HG03521 (cell line): ENCODE results near the gene PTGER2.

Experiments used
- ATAC-seq: cut with Tn5 transposase; IDR thresholded peaks from one replicate; pipeline ENCODE4 v1.9.1; 2021; ENCODE audit warnings: mild to moderate bottlenecking, moderate library complexity; ENCODE audit not compliant: unreplicated experiment

The PTGER2 gene

GRCh38 chr14:52336241-52336640 lies 22.1 kb downstream of the PTGER2 start:
- ATAC-seq: no peak

DNA sequence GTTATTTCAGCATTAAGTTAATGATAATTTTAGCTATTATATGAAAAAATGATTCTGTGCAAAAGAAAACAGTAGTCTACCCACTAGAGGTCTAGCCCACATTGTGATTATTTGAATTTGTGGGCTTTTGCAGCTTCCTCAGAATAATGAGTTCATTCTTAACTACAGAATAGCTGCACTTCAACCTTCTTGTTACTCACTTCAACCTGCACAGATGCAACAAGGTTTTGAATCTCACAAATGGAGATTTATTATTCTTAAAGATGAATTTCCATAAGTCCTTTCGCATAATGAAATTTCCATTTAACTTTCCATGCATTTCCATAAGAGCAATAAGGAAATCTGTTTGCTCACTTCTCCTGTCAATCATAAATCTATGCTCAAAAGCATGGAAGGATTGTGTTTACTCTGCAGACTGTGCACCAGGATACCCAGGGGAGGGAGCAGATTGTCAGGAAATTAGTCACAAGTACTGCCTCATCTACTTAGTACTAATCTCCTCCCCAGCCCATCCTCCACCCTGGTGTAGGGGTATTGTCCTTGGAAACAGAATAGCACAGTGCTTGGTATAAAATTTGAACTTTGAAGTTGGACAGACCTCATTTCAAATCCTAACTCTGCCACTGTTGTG lies 24.1 kb downstream of the PTGER2 start:
- ATAC-seq: no peak

GRCh38 chr14:52339262-52339661 lies 25.1 kb downstream of the PTGER2 start:
- no peak for ATAC-seq

- no peak for ATAC-seq
These were observed 28.9 kb downstream of the PTGER2 start for GRCh38 chr14:52342849-52343596.

GRCh38 chr14:52346778-52347177 lies 32.7 kb downstream of the PTGER2 start:
- no peak for ATAC-seq

GRCh38 chr14:52348279-52348678 lies 34.2 kb downstream of the PTGER2 start:
- ATAC-seq: no peak

DNA sequence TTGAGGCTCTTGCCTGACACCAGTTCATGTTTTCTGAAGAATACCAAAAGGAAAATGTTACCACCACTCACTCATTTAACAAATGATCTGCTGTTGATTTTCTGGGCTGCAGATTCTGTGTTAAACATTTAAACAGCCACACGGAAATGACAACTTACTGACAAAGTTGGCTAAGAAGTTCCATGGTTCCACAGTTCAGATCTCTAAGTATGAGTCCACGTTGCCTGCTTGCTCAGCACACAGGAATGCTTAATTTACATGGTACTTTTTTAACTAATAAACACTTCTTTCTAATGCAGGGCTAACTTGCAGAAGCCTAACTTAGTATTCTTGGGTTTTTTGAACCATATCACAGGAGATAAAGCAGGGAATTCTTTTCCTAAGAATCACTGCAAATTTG lies 34.7 kb downstream of the PTGER2 start:
- ATAC-seq: no peak

- ATAC-seq: no peak
These were observed 35.6 kb downstream of the PTGER2 start for GRCh38 chr14:52349731-52350130.

DNA sequence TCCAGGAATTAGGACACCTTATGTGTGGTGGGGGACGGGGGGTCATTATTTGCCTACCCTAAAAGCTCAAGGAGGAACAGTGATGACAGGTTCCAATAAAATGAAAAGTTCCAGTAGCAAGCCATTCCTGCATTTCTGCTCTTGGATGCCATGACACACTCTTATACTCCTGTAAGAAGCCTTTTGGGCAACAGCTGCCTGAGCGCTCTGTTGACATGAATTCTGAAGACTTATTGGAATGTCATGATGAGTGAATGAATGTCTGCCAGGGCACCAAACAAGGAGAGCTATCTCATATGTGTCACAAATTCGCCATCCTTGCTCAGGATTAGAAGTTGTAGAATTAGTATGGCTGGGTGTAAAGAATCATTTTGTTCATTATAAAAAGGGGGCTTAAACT lies 36.3 kb downstream of the PTGER2 start:
- no peak for ATAC-seq

DNA sequence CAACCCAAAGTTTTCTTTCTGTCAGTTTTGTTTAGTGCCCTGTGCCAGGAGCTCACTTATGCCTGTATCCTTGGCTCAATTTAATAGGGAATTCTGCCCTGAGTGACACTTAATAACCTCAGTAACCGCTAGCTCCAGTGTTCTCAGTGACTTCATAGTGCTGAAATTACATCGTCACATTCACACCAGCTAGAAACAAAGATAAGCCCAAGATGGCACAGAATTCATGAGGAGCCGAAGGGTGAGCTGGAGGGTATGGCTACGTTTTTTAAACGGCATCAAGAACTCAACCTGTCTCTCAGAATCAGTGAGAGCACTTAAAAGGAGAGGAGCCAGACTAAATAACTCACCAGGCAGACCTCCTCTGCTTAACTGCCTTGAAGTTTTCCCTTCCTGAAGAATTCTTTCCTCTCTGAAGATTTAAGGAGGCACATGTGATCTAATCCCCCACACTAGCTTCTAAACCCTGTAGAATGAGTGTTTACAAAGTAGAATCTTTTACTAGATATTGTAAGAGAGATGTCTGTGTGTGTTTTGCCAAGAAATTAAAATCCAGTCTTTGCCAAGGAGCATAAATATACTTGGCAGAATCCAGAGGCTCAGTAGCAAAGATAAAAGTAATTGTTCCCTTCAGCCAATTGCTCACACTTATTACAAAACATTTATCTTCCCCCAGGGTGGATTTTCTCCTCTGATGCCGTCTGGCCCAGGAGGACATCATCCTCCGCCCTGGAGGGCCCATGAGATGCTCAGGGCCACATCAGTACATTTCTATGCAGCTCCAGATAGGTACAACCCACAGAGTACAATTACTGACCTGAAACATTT lies 37.3 kb downstream of the PTGER2 start:
- ATAC-seq: peak; percentile 20

DNA sequence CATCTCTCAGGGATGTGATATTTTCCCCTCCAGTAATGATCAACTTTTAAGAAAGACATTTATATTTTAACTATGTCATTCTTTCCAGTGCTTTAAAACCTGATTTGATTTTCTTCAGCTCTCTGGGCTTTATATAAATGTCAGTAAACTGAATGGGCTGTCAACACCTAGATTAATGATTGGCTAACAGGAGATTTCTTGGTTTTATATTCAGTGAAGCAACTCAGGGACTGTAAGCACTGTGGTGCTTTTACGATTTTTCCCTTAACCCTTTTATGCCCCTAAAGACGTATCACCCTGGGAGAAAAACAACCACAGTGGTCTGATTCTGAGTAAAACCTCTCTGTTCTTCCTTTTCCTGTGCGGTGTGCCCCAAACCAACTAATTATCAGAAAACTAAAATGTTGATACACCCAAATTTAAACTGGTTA lies 38.0 kb downstream of the PTGER2 start:
- peak; percentile 64 for ATAC-seq

- ATAC-seq: no peak
These were observed 38.5 kb downstream of the PTGER2 start for GRCh38 chr14:52352569-52352968.

DNA sequence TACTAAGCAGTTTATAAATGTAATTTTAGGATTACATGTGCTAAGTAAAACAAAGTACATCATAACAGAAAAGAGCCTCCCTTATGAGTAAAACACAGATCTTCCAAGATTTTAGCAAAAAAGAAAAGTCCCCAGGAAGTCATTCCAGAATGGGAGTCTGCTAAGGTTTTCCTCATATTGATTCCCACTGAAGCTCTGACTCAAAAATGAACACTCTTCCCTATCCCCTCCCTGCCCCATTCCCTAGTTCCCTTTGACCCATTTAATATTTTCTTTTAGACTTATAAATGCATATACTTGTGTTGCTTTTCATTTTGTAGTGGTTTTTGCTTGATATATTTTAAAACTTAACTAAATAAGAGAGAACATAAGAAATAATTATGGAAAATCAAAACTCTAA lies 40.1 kb downstream of the PTGER2 start:
- no peak for ATAC-seq

- no peak for ATAC-seq
These were observed 40.9 kb downstream of the PTGER2 start for GRCh38 chr14:52355016-52355431.

DNA sequence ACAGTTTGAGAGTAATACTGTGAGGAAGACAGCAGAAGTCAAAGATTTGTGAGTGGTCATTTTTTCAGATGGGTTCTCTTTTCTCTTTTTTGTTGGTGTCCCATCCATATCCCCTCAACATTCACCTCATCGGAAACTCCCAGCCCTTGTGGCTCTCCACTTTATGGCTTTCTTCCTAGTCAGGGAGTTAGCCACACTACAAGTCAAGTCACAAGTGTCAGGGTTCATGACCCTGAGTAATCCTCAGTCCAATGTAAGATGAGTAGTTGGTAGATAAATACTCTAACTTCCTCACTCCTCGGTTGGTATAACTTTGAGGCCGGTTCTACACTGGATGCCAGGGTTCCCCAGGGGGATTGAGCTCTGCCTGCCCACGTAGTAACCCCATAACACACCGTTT lies 41.4 kb downstream of the PTGER2 start:
- no peak for ATAC-seq

DNA sequence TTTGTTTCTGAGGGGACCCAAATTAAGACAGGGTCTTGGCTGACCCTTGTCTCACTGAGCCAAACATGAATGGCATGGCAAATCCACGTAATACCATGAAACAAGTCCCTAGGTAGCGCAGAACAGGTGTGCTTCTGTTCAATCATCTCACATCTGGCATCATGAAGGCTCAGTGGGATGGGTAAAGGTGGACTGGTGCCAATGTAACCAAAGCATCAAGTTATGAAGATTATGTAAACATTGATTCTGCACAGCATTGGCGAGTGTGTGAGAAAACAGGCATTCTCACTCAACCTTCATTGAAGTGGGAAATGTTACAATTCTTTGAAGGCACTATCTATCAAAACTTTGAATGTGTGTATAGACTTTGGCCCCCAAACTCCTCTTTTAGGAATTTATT lies 41.9 kb downstream of the PTGER2 start:
- ATAC-seq: no peak

DNA sequence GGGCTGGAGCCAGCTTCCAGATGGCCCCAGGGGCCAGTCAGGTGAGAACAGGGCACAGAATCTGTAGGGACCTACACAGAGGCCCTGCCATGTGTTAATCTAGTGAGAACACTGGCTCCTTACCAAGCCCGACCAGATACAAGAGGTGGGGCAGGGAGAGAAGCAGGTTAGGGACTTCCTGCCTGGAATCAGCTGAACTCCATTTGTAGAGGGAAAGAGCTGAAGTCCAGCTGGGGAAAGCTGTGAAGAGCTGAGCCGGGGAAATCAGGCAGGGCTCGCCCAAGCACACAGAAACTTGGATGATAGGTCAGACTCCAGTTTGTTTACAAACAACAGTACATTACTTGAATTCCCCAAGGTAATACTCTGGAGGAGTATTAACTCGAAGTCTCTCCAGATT lies 46.7 kb downstream of the PTGER2 start:
- no peak for ATAC-seq

DNA sequence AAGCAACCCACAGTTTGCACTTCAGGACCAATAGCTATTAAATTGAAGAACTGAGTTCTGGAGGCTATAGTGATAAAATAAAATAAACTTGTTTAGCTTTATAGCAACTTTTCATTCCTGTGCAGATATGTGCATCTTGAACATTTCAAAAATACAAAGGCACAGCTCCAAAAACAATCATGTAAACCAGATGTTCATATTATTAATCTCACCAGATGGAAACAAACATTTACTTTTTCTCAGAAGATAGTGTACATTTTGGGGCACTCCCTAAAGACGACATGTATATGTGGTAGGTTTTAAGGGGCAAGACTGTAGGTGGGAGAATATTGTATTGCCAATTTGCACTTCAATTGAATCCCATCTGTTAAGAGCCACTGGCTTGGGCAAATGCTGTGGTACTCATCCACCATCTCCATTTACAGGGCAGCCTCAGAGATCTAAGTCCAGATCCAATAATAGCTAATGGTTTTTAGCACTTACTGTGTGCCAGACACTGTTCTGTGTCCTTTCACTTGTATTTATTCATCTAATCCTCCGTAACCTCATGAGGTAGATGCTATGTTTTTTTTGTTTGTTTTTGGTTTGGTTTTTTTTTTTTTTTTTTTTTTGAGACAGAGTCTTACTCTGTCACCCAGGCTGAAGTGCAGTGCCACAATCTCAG lies 49.1 kb downstream of the PTGER2 start:
- ATAC-seq: no peak

DNA sequence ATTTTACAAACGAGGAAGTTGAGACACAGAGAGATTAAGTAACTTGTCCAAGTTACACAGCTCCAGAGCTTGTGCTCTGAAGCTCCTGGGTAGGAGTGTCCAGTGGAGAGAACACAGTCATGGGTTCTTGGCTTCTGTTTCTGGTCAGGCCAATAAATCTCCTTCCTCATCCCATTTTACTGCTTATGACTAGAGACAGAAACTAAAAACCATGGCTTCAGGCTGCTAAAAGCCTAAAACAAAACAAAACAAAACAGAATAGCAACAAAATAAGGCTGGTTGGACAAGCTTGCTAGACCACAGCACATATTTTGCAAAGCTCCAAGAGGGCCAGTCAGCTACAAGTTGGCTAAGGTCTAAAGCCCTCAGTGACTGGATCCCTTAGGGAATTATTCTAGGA lies 49.8 kb downstream of the PTGER2 start:
- ATAC-seq: no peak

- no peak for ATAC-seq
These were observed 51.0 kb downstream of the PTGER2 start for GRCh38 chr14:52365071-52365470.

GRCh38 chr14:52366796-52367315 lies 52.7 kb downstream of the PTGER2 start:
- ATAC-seq: no peak
